Cardiac septum (tissue), 1 donor: ENCODE results near the gene CCDC191. TPM values are rescaled to one million over a fixed set of nuclear protein-coding genes. Genes with fewer than 3 reads are reported as not detected.

Experiments
- DNase-seq: peaks from one replicate; pipeline ENCODE4 v3.0.0-alpha.2; 2020; ENCODE audit warnings: low spot score
- intact Hi-C: fragments of 100-400 bp; cut with DNase I; formaldehyde crosslinking; loops from one replicate; pipeline ENCODE4 v1.14.0; 2022
- total RNA-seq: library from RNA; stranded (reverse); fragmentation: NEBNext Ultra II Directional; extraction: Animal tissue kit (Norgen Biotek cat#: 25700); gene quantifications from one replicate; pipeline ENCODE4 v1.2.1, GENCODE V29; 2021
- donor health status: DM: no; HTN: no; CAD: no.

Gene CCDC191
- total RNA-seq, 1 donor from 2014 or later, result 1.2 TPM

- intact Hi-C loops, result no loop called here
- no peak for DNase-seq
These were observed 4.8 kb upstream of the CCDC191 start for GRCh38 chr3:114060906-114061655.

GRCh38 chr3:114058646-114059045 lies 2.3 kb upstream of the CCDC191 start:
- DNase-seq, result no peak
- intact Hi-C loops, result loop anchor here (5.0 to 10.0 kb wide), 3 partner anchors 96 to 311 kb away; partner anchors contain the start of genes ATP6V1A, GRAMD1C and NAA50

DNA sequence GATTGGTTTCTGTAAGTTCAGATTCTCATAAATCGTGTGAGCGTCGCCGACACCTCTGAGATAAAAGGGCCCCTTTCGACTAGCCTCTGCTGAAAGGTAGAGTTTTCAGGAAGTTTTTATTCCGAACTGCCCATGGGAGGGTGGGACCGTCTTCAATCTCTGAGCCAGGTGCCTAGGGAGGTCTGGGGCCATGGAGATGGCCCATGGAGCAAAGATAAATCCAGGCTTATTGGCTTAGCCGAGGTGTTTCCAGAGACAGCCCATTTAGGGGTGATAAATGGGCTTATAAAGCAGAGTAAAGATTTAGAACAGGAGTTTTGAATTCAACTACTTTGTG lies 653 bp upstream of the CCDC191 start:
- intact Hi-C loops, result loop anchor here (5.0 to 10.0 kb wide), 3 partner anchors 98 to 310 kb away; partner anchors contain the start of genes ATP6V1A, GRAMD1C and NAA50
- no peak for DNase-seq

- intact Hi-C loops, result loop anchor here (10.0 kb wide), 2 partner anchors 103 to 217 kb away; partner anchors contain the start of gene GRAMD1C
These were observed 4.1 kb downstream of the CCDC191 start for GRCh38 chr3:114052216-114052615.

GRCh38 chr3:114043205-114043604 lies 13.1 kb downstream of the CCDC191 start:
- intact Hi-C loops, result no loop called here
- DNase-seq, result no peak

More at GRCh38 chr3:114052216-114052615, 4.1 kb downstream of the CCDC191 start:
- no peak for DNase-seq

DNA sequence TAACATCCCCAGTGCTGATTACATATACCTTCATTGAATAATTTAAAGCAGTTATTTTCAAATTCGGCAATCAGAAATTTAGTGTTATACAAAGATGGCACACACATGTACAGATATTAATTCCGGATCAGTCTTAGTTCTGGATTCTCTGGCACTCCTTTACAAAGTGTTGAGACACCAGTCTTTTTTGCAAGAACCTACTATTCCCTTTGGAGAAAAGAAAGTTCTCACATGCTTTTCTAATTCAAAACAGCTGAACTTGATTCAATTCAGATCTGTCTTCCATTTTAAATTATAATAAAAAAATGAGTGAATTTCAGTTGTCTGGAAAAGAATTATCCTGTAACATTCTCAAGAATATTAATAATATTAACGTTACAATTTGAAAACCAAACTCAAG lies 20.4 kb downstream of the CCDC191 start:
- DNase-seq, result no peak
- intact Hi-C loops, result no loop called here

DNA sequence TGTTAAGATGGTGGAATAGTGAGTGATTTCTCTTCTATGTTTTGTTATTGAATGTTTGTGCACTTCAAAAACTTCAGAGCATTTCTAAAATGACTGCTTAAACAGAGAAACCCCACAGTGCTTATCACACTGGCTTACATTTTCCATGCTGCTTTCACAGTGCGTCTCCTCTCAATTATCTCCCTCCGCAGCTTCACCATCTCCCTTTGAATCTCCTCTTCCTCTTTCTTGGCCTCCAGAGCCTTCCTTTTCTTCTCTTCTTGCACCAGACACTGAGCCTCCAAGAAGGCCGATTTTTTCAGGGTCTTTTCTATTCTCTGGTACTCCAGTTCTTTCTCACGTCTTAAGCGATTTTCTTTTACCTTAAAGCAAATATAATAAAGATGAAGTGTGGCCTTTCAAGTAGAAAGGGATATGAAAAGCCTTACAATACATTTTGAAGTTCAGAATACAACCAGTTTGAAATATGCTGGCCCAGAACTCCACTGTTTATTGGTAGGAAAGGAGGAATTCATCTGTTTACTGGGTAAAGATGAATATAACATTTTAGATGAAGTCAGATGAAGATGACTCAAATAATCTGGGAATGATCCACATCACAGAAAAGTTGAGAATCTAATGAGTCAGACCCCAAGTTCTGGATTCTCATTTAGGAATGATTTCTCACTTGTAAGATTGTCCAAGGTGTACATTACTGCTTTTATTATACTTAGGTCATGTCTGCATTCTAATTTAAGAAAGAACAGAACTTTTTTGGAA lies 21.4 kb downstream of the CCDC191 start:
- intact Hi-C loops, result no loop called here
- DNase-seq, result no peak

- intact Hi-C loops, result no loop called here
These were observed 22.1 kb downstream of the CCDC191 start for GRCh38 chr3:114034211-114034610.

GRCh38 chr3:114033721-114034120 lies 22.6 kb downstream of the CCDC191 start:
- DNase-seq, result no peak
- intact Hi-C loops, result no loop called here

More at GRCh38 chr3:114034211-114034610, 22.1 kb downstream of the CCDC191 start:
- DNase-seq, result no peak

DNA sequence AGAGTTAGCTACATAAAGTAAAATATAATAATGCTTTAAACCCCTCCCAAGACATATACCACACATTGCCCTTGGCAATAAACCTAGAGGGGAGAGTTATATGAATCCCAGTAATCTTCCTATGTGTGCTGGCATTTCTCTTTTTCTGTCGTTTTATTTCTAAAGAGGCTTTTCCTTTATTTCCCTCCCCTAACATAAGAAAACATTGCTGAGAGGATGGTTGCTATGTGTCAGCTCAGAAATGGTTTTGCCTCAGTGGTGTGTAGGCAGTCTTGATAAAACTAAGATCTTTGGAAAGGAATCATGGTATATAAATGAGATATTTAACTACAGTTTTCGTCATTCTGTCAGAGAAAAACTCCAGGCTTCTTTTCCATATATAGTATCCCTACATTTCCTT lies 30.0 kb downstream of the CCDC191 start:
- no peak for DNase-seq
- intact Hi-C loops, result no loop called here

GRCh38 chr3:114025451-114025850 lies 30.9 kb downstream of the CCDC191 start:
- intact Hi-C loops, result no loop called here
- DNase-seq, result no peak

DNA sequence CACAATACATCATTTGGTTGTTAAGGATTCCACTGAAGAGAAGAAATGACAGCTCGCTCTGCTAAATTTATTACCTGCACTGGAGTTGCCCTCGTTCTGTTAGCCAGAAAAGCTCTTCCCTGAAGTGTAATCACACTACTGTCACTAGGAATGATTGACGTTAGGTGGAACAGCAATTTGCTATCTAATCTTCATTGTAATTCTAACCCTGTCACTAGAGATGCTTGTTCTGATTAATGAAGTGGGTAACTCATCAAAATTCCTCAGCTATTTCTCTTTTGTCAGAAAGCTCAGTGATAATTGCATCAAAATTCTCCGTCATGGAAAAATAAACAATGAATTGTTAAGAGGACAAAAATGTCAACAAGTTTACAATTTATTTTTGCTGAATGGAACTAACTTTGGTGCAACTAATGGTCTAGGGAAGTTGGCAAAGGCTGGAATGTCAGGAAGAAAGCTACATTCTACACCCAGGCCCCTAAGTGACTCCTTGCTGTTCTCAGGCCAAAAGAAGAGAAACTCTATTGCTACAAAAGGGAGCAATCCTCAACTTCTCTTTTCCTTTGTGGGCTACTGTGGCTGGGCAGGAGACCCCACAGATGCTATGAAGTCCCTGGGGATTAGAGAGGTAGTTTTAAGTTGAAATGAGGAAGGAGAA lies 34.1 kb downstream of the CCDC191 start:
- intact Hi-C loops, result no loop called here
- DNase-seq, result no peak

GRCh38 chr3:114020907-114021306 lies 35.4 kb downstream of the CCDC191 start:
- no peak for DNase-seq

GRCh38 chr3:114019486-114019885 lies 36.8 kb downstream of the CCDC191 start:
- DNase-seq, result no peak
- intact Hi-C loops, result no loop called here

More at GRCh38 chr3:114020907-114021306, 35.4 kb downstream of the CCDC191 start:
- intact Hi-C loops, result no loop called here

- intact Hi-C loops, result no loop called here
- DNase-seq, result no peak
These were observed 42.1 kb downstream of the CCDC191 start for GRCh38 chr3:114014211-114014610.

- no peak for DNase-seq
- intact Hi-C loops, result no loop called here
These were observed 45.1 kb downstream of the CCDC191 start for GRCh38 chr3:114011059-114011797.

- intact Hi-C loops, result no loop called here
These were observed 50.8 kb downstream of the CCDC191 start for GRCh38 chr3:114005481-114005880.

DNA sequence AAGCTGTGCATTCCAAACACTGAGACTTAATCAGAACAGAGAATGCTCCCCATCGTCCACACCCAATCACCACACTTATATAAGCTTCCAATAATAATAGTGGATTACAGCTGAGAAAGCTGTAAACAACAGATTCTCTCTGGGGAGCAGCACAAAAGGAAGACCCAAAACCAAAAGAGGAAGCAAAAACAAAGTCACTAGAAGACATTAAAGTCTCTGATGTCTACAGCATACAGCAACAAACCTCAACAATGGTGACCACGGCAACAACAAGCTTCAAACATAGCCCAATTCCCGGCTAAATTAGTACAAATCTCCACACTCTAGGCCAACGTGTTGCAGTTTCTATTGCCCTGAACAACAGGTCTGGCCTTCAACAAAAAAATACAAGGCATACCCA lies 70.8 kb downstream of the CCDC191 start:
- intact Hi-C loops, result no loop called here
- DNase-seq, result no peak

More at GRCh38 chr3:114005481-114005880, 50.8 kb downstream of the CCDC191 start:
- no peak for DNase-seq

DNA sequence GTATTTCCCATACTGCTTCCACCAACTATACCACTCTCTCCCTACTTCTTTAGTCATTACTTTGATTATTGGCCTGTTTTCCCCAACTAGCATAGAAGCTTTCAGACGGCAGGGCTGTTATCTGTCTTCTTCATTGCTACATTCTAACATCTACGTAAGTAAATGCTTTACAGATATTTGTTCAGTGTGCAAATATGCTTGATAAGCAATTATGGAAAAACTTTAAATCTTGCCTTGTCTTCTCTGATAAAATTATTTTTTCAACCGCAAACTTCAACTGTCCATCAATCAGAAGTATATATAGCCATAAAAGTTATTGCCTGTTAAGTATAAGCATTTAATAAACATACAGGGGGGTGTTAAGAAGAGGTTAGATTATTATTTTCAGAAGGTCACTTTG lies 72.8 kb downstream of the CCDC191 start:
- intact Hi-C loops, result no loop called here
- DNase-seq, result no peak

DNA sequence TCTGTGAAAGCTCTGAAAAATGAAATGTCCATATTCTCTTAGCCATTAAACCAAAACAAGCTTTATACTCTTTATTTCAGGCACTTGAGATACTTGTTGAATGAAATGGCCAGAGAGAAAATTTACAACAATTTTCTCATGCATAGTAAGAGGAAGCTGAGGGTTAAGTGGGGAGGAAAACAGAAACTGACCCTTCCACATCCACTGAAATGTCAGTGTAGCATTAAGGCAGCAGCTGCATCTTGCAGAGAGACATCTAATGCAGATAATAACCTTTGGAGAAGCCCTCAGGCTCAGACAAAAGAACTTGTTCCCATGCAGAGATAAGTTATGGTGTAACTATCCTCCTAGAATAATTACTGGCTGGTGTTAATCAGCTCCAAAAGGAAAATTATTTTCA lies 74.5 kb downstream of the CCDC191 start:
- no peak for DNase-seq
- intact Hi-C loops, result no loop called here
